GM19240 (cell line): ENCODE measurements around the gene NPC1L1.
A peak's percentile ranks its signal among the peaks of the same experiment; 100 is the strongest.

Experiments used
- DNase-seq: peaks from one replicate; pipeline ENCODE4 v3.0.0; 2011; ENCODE audit warnings: low spot score; ENCODE audit not compliant: insufficient read length

Gene NPC1L1, protein sequence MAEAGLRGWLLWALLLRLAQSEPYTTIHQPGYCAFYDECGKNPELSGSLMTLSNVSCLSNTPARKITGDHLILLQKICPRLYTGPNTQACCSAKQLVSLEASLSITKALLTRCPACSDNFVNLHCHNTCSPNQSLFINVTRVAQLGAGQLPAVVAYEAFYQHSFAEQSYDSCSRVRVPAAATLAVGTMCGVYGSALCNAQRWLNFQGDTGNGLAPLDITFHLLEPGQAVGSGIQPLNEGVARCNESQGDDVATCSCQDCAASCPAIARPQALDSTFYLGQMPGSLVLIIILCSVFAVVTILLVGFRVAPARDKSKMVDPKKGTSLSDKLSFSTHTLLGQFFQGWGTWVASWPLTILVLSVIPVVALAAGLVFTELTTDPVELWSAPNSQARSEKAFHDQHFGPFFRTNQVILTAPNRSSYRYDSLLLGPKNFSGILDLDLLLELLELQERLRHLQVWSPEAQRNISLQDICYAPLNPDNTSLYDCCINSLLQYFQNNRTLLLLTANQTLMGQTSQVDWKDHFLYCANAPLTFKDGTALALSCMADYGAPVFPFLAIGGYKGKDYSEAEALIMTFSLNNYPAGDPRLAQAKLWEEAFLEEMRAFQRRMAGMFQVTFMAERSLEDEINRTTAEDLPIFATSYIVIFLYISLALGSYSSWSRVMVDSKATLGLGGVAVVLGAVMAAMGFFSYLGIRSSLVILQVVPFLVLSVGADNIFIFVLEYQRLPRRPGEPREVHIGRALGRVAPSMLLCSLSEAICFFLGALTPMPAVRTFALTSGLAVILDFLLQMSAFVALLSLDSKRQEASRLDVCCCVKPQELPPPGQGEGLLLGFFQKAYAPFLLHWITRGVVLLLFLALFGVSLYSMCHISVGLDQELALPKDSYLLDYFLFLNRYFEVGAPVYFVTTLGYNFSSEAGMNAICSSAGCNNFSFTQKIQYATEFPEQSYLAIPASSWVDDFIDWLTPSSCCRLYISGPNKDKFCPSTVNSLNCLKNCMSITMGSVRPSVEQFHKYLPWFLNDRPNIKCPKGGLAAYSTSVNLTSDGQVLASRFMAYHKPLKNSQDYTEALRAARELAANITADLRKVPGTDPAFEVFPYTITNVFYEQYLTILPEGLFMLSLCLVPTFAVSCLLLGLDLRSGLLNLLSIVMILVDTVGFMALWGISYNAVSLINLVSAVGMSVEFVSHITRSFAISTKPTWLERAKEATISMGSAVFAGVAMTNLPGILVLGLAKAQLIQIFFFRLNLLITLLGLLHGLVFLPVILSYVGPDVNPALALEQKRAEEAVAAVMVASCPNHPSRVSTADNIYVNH (N-terminal part only)

DNA sequence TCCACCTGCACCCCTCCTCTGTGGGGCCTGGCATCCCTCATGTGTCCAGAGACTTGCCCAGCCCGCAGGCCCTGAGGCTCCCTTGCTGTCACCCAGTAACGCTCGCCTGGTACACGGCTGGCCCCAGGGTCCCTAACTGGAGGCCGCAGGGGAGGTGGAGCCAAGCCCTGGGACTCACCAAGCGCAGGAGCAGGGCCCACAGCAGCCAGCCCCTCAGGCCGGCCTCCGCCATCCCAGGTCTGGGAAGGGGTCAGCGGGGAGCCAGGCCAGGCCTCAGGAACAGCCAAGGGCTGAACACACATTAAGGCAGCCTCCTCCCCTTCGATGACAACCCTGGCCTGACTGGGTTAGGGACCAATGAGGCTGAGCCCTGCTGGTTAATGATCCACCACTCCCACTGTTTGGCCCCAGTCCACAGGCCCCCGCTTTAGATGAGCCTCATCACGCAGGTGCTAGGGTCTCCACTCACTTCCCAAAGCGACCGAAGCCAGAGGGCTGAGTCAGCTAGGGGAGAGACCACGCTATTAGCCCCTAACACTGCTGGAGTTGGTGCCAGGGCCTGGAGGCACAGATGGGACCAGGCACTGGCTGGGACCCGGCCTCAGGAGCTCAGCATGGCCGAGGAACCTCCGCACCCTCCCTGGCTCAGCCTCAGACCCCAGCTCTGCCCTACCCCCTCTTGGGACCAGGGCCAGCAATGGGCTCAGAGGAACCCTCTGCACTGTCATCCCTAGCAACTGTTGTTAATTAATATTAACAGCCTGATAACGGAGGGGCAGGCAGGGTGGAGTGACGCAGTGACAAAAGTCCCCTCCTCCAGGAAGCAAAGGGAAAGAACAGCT is at the start of gene NPC1L1:
Gene NPC1L1, minus strand, starts transcription at position 303 of the 842 bp plus-strand sequence. Its CDS starts 71 bp downstream, at position 232.
- DNase-seq, result no peak

DNA sequence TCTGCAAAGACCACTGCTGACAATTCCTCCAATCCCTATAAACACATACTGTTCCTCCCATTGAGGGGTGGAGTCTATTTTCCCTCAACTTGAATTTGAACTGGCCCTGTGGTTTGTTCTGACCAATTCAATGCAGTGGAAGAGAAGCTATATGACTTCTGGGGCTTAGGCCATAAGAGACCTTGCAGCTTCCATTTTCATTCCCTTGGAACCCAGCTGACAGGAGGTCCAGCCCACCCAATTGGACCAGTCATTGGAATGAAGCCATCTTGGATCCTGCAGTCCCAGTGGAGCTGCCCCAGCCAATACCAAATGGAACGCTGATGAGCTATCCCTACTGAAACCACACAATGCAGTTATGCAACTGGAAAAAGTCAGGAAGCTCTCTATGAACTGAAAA is 49.8 kb upstream of the NPC1L1 start:
- DNase-seq, result no peak

DNA sequence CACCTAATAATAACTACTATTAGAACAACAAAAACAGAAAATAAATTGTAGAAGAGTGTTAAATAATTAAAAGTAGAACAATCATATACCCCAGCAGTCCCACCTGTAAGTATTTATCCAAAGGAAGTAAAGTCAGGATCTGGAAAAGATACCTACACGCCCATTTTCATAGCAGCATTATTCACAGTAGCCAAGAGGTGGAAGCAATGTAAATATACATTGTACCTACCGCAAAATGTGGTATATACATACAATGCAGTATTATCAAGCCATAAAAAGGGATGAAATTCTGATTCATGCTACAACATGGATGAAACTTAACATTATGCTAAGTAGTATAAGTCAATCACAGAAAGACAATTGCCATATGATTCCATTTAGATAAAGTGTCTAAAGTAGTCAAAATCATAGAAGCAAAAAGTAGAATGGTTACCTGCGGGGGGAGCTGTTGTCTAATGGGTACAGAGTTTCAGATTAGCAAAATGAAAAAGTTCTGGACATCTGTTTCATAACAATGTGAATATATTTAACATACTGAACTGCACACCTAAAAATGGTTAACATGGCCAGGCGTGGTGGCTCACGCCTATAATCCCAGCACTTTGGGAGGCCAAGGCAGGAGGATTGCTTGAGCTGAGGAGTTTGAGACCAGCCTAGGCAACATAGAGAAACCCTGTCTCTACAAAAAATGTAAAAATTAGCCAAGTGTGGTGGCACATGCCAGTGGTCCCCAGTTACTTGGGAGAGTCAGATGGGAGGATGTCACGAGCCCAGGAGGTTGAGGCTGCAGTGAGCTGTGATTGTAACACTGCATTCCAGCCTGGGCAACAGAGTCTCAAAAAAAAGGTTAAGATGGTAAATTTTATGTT is 46.9 kb upstream of the NPC1L1 start:
- no peak for DNase-seq

DNA sequence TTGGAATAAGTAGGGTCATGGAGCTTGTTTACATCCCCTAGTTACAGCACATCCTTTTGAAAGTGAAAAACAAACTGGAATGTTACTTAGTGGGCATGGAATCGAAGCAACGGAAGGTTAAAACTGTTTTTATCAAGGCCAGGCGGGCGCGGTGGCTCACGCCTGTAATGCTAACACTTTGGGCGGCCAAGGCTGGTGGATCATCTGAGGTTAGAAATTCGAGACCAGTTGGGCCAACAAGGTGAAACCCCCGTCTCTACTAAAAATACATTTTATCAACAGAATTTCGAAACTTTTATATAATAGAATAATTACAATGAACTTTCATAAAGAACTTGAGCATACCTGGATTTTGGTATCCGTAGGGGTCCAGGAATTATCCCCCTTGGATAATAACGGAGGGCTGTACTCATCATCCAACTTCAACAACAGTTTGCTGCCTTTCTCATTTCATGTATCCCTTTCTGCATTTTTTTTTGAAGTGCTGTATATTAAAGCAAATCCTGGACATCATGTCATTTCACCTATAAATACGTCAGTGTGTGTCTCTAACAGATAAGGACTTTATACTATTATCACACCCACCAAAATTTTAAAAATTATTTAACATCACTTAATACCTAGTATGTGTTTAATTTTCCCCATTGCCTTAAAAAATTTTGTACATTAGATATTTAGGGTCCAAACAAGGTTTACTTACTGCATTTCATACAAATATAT is 42.2 kb upstream of the NPC1L1 start:
- DNase-seq, result no peak

DNA sequence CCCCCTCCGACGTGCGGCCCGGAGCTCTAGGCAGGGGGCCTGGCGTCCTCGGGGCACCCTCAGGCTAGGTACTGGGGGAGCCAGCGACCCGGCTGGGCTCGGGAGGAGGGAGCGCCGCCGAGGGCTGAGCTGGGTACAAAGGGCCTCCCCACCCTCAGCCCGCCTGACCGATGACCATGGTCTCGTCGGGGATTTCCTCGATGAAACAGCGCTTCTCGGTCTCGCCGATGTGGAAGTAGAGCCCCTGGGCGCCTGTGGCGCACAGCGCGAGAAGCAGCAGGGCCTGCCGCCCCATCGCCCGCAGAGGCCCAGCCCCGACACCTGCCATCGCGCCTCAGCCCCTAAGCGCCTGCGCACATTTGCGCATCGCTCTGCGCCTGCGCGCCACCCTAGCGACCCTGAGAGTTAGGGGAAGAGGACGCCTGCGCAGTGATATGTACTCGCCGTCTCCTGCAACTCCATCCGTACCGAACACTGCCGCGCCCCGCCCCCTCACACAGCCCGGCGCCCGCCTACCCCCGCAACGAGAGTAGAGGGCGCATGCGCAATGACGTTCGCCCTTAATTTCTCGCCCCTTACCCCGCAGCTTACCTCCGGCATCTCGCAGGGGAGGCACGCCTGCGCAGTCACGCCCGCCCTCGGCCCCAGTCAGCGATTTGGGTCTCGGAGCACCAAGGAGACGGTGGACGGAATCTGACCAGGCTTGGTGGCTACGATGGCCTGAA is 40.9 kb upstream of the NPC1L1 start, which contains the start of gene TMED4:
Gene TMED4, minus strand, starts transcription at position 353 of the 725 bp plus-strand sequence. Its CDS starts 25 bp downstream, at position 328.
- DNase-seq, result peak; percentile 96

DNA sequence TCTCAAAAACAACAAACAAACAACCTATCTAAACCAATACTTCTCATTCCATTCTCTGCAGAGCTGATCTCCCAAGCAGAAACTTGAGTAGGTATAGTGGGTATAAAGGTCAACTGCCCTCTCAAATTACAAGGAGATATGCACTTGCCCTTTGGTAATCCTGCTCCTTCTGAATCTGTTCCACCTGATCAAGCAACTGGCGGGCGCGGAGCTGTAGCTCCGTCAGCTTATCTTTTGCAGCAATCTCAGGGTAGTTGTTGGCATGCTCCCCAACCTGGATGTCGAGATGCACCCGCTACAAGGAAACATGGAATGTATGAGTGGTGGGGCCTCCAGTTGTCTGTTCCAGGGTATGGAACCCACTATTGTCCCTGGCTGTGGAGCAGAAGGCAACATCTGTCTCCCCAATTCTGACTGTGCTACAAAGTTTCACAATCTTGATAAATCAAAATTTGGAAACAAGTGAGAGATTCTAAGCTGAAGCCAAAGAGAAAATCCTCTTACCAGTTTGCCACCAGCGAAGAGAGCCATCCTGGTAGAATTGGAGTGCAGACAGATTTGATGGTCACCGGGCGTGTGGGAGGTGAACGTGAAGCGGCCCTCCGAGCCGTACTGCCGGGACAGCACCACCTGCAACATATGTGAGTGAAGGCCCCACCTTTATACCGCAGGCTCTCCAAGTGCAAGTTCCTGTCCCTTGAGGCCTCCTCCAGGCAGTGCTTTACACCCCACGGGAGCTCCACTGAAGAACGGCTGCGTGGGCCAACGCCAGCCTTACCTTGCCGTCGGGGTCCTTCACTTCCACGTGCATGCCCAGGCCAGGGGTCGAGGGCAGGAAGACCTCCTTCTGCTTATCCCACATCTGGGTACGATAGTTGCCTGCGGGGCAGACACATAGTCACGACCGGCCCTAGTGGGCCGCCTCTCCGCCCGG is 40.1 kb upstream of the NPC1L1 start:
- no peak for DNase-seq

DNA sequence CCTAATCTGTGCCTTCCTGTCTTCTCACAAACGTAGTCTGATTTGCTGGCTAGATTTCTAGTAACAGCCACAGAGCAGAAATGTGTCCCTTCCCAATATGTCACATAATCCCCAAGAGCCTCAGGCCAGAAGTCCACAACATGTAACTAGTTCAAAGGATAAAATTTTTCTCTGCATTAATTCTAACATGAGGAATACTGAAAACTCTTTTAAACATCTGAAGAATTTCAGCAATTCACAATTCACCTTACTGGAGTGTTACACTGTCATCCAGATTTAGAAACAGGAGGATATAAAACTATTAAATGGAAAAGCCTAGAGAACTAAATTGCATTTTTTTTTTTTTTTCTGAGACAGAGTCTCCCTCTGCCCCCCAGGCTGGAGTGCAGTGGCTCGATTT is 35.1 kb upstream of the NPC1L1 start:
- no peak for DNase-seq

DNA sequence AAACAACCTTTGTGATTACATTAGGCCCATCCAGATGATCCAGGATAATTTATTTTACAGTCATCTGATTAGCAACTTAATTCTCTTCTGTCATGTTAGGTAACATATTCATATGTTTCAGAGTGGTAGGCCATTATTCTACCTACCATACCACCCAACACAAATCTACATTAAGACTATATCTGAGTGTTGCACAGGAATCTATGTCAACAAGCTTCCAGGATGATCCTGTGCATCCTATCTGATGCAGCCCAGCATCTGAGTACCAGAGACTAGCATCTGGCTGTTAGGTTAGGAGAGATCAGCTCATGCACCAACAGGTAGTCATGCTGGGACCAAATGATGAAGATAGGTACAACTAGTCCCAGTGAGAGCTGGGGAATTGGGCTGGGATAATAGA is 33.9 kb upstream of the NPC1L1 start:
- no peak for DNase-seq

DNA sequence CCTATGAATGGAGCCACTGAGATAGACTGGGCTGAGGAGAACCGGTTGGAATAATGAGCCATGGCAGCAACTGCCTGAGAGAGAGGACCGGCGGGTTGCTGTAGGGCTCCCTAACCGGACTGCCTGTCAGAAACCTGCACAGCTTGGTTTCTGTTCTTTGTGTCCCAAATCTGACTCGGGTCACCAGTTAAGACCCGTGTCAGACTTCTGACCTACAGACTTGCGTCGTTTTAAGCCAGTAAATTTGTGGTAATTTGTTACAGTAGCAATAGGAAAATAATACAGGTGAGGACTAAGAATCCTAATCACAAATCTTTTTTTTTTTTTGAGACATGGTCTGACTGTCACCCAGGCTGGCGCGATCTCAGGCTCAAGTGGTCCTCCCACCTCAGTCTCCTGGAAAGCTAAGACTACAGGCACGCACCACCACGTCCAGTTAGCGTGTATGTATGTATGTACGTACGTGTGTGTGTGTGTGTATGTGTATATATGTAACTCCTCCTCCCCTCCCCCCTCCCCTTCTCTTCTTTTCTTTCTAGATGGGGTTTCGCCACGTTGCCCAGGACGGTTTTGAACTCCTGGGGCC is 33.2 kb upstream of the NPC1L1 start:
- no peak for DNase-seq

DNA sequence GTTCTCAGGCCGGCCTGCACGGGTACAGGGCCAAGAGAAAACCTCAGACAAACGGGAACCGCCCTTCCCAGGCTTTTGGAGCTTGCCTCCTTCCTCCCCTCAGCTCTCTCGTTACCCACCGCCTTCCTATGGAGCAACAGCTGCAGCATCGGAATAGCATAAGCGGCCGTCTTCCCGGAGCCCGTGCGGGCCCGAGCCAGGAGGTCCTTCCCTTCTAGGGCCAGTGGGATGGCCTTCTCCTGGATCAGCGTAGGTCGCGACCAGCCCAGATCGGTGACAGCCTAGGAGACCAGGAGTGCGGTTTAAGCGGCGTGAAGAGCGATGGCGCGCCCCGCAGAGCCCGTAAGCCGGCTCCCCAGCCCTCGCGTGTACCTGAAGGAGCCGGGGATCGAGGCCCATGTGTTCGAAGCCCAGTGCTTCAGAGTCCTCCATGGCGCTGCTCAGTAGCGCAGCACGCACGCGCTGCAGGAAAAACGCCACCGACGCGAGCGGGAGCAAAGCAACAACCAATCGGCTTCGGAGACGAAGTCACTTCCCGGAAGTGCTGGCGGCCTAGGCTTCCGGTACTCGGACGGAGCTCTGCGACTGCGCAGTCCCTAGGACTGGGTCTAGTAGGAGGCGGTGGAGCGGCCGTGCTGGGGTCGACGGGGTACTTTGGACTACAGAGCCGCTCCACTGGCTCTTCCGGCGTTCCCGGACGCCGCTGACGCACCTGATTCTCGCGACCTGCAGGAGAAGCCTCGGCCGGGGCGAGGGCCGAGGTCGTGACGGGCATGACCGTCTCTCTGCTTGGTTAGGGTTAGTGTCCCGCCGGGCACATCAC is 32.5 kb upstream of the NPC1L1 start, which contains the start of gene DDX56:
Gene DDX56, minus strand, starts transcription at position 445 of the 823 bp plus-strand sequence. Its CDS starts 13 bp downstream, at position 432.
- peak; percentile 79 for DNase-seq

DNA sequence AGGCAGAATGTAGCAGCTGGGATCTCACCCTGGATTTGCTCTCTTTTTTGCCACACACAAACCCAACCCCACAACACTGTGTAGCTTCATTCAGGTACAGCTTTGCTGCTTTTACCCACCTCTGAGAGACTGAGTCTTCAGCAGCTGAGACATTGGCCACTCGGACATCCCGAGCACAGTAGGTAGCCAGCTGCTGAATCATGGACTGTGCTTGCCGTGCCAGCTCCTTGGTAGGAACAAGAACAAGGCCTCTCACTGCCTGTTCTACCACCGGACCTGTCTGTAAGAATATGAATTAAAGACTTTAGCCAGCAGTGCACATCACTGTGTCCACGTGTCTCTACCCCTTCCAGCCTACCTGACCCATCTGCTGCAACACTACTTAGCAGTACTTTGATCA is 31.6 kb upstream of the NPC1L1 start:
- no peak for DNase-seq

DNA sequence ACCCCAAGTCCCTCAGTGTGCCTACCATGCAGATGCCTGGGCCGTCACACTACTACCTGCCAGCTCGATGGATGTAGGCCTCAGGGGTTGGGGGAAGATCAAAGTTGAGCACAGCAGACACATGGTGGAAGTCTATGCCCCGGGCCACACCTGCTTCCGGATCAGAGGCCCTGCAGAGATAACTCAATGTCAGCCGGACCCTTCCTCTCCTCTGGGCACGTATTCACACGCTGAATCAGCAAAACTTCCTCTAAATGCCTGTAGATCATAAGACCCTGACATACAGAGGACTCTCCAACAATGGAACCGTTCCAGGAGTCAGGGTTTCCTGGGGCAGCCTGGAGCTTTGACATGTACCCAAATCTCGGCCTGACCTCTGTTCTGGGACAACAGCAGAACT is 28.8 kb upstream of the NPC1L1 start:
- no peak for DNase-seq

DNA sequence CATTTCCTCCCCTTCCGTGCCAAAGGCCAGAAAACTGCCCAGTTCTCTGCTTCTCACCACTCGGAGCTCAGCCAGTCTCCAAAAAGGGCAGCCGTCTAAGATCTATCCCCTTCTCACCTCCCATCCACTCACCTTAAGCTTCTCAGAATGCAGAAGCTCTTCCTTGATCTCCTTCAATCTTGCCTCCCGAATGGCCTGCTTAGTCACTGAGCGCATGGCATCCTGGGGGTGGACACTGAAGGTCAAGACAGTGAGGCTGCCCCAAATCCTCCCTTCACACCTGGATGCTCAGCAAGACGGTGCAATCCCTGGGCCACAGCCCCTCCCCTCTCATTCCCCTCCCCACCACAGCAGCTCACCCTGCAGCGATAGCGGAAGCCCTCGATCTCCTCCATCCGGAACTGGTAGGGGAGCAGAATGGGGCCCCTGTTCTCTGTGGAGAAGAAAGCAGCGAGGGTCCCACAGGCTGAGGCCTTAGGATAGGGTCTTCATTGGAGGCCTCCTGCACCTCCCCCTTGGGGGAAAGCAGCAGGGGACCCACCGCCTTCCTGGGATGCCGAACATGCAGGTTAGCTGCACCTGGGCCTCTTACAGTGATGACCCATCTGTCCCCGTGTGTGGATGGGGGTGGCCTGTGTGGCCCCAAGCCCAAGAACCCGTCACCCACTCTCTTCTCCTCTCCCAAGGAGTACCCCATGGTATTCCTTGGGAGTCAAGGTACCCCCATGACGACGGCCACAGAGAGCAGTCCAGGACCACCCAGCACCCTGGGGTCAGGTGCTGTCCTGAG is 27.8 kb upstream of the NPC1L1 start:
- no peak for DNase-seq

DNA sequence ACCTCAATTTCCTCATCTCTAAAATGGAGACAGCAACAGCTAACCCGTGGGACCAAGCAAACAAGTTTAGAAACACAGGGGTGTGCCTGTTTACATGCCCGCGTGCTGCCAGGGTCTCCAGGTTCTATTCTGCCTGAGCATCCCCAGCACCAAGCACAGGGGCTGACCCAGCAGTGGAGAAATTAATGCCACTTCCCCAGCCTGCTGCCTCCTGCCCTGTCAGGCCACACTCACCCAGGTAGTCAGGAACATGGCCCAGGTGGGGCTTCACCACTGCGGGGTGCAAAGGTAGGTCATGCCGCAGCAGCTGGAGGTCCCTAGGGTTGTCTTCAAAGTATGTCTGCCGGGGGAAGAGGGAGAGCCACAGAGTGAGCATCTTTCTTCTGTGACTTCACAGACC is 26.8 kb upstream of the NPC1L1 start:
- no peak for DNase-seq

DNA sequence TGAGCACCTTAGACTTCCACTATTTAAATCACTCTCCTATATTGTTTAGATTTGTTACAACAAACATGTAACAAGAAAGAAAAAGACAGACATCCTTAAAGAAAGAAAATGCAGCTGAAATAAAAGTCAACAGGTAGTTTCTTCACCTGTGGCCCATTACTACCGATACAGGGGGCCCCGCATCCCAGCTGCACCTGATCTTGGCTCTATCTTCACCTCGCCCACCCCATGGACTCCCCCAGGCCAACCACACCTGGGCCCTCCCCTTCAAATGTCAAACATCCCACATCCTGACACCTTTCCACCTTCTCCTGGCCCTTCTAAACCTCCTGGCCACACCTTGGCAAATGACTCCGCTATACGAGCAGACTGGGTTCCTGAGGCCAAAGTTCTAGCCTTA is 25.6 kb upstream of the NPC1L1 start:
- no peak for DNase-seq
